MM.1S (cell line): ENCODE data around the gene PRKG1.

Experiments used
- DNase-seq: peaks from one replicate; pipeline ENCODE4 v3.0.0-alpha.2; 2015
- H2AFZ ChIP-seq: fragments of 300-600 bp; sonication (generic); 2 replicates; pipeline ENCODE4 v1.6.0; 2016; ENCODE audit warnings: antibody characterized with exemption, low read length
- H3F3A ChIP-seq: fragments of 300-600 bp; sonication (generic); 2 replicates; pipeline ENCODE4 v1.6.1; 2016; ENCODE audit warnings: mild to moderate bottlenecking, antibody characterized with exemption, low read length, moderate library complexity, mixed read lengths; ENCODE audit not compliant: insufficient read depth
- H3K27ac ChIP-seq: fragments of 300-600 bp; sonication (generic); 2 replicates; pipeline ENCODE4 v1.5.1; 2016; ENCODE audit warnings: mild to moderate bottlenecking, low read length
- H3K27me3 ChIP-seq: fragments of 300-600 bp; sonication (generic); replicated peaks from 2 replicates; pipeline ENCODE4 v1.6.0; 2016; ENCODE audit warnings: low read length; ENCODE audit not compliant: insufficient read depth
- H3K36me3 ChIP-seq: fragments of 300-600 bp; sonication (generic); replicated peaks from 2 replicates; pipeline ENCODE4 v1.6.1; 2016; ENCODE audit warnings: mild to moderate bottlenecking, low read length, mixed read lengths; ENCODE audit not compliant: insufficient read depth
- H3K4me1 ChIP-seq: fragments of 300-600 bp; sonication (generic); 2 replicates; pipeline ENCODE4 v1.6.1; 2016; ENCODE audit warnings: low read length, mixed read lengths
- H3K4me2 ChIP-seq: fragments of 300-600 bp; sonication (generic); 2 replicates; pipeline ENCODE4 v1.6.0; 2016; ENCODE audit warnings: low read depth, low read length
- H3K4me3 ChIP-seq: fragments of 300-600 bp; sonication (generic); 2 replicates; pipeline ENCODE4 v1.5.1; 2016; ENCODE audit warnings: low read length, mixed read lengths
- H3K79me2 ChIP-seq: fragments of 300-600 bp; sonication (generic); 2 replicates; pipeline ENCODE4 v1.6.1; 2016; ENCODE audit warnings: mixed run types, low read length, mixed read lengths
- H3K9ac ChIP-seq: fragments of 300-600 bp; sonication (generic); 2 replicates; pipeline ENCODE4 v1.6.1; 2016; ENCODE audit warnings: low read length, mixed read lengths
- H3K9me2 ChIP-seq: fragments of 300-600 bp; sonication (generic); replicated peaks from 2 replicates; pipeline ENCODE4 v1.6.1; 2016; ENCODE audit warnings: mild to moderate bottlenecking, low read length, mixed read lengths; ENCODE audit not compliant: insufficient read depth
- H3K9me3 ChIP-seq: fragments of 300-600 bp; sonication (generic); replicated peaks from 2 replicates; pipeline ENCODE4 v1.6.1; 2016; ENCODE audit warnings: mild to moderate bottlenecking, low read length, mixed read lengths; ENCODE audit not compliant: insufficient read depth
- H4K20me1 ChIP-seq: fragments of 300-600 bp; sonication (generic); 2 replicates; pipeline ENCODE4 v1.6.1; 2016; ENCODE audit warnings: mild to moderate bottlenecking, low read length, moderate library complexity, mixed read lengths; ENCODE audit not compliant: insufficient read depth
- EZH2 ChIP-seq: fragments of 300-600 bp; sonication (generic); optimal IDR thresholded peaks from 2 replicates; pipeline ENCODE3; 2017; ENCODE audit warnings: low read depth, mild to moderate bottlenecking, antibody characterized with exemption, low read length, mixed read lengths
- EZH2phosphoT487 ChIP-seq: fragments of 300-600 bp; sonication (generic); IDR thresholded peaks from 2 replicates; pipeline ENCODE4 v1.6.1; 2018; ENCODE audit warnings: antibody characterized with exemption, low read length
- TF ChIP-seq, protein P1 (sequence below): fragments of 300-600 bp; sonication (generic); IDR thresholded peaks from 2 replicates; pipeline ENCODE4 v1.5.1; 2016; ENCODE audit warnings: antibody characterized with exemption, low read length, mixed read lengths

PRKG1 gene

DNA sequence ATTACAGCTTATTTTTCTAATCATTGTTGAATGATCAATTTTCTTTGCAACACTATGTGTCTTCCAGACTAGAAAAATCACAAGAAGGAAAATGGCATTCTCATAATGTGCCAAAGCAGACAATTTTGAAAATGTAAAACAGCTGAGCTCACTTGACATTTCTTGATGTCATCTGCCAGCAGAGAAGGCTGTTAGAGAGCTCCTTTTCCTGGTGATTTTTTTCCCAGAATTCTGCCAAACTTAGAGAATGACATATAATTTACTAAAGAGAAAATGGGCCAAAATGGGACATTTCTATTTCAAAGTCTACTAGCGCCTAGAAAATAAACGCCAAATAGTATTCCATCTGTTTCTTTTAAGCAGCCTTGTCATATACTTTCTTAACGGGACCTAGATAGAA, 714.0 kb downstream of the PRKG1 start:
- H4K20me1 ChIP-seq: no peaks in the 10 kb centered on the region
- no peaks in the 10 kb centered on the region for H3K79me2 ChIP-seq
- H3F3A ChIP-seq: no peaks in the 10 kb centered on the region
- no peak overlapping the region for H3K9ac ChIP-seq
- TF ChIP-seq EZH2phosphoT487: no peak
- TF ChIP-seq, protein P1, sequence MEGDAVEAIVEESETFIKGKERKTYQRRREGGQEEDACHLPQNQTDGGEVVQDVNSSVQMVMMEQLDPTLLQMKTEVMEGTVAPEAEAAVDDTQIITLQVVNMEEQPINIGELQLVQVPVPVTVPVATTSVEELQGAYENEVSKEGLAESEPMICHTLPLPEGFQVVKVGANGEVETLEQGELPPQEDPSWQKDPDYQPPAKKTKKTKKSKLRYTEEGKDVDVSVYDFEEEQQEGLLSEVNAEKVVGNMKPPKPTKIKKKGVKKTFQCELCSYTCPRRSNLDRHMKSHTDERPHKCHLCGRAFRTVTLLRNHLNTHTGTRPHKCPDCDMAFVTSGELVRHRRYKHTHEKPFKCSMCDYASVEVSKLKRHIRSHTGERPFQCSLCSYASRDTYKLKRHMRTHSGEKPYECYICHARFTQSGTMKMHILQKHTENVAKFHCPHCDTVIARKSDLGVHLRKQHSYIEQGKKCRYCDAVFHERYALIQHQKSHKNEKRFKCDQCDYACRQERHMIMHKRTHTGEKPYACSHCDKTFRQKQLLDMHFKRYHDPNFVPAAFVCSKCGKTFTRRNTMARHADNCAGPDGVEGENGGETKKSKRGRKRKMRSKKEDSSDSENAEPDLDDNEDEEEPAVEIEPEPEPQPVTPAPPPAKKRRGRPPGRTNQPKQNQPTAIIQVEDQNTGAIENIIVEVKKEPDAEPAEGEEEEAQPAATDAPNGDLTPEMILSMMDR: no peak
- TF ChIP-seq EZH2: no peak
- no peaks in the 10 kb centered on the region for H3K9me3 ChIP-seq
- no peak overlapping the region for H2AFZ ChIP-seq
- DNase-seq: no peak
- peaks cover 8% of the 10 kb centered on the region; the same call in 1 of the 2 replicates for H3K4me1 ChIP-seq
- H3K4me3 ChIP-seq: no peak overlapping the region
- H3K9me2 ChIP-seq: no peaks in the 10 kb centered on the region
- H3K27ac ChIP-seq: no peak overlapping the region
- H3K36me3 ChIP-seq: no peaks in the 10 kb centered on the region
- H3K4me2 ChIP-seq: no peak overlapping the region
- no peaks in the 10 kb centered on the region for H3K27me3 ChIP-seq

DNA sequence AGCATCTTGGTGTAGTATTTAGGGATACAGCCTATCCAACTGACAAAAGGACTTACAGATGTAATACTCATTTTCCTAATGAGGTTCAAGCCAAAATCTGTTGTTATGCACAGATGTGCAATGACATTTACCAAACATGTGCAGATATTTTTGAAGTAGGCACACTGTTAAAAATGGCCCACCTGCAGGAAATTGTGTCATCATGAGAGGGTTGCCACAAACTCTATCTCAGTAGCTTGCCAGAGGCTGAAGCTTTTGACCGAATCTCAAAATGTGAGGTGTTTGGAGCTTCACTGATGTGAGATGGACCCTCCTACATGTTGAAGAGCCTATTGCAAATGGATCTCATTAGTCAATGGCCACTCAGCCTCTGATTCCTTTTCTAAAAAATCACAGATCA, 714.8 kb downstream of the PRKG1 start:
- H2AFZ ChIP-seq: no peak overlapping the region
- H4K20me1 ChIP-seq: no peaks in the 10 kb centered on the region
- no peak overlapping the region for H3K4me3 ChIP-seq
- no peak for TF ChIP-seq EZH2
- no peak for TF ChIP-seq EZH2phosphoT487
- TF ChIP-seq, protein P1: no peak
- no peaks in the 10 kb centered on the region for H3K9me3 ChIP-seq
- no peaks in the 10 kb centered on the region for H3K79me2 ChIP-seq
- no peaks in the 10 kb centered on the region for H3K27me3 ChIP-seq
- H3K9me2 ChIP-seq: no peaks in the 10 kb centered on the region
- no peaks in the 10 kb centered on the region for H3F3A ChIP-seq
- H3K36me3 ChIP-seq: no peaks in the 10 kb centered on the region
- peaks cover 8% of the 10 kb centered on the region; the same call in 1 of the 2 replicates for H3K4me1 ChIP-seq
- H3K4me2 ChIP-seq: no peak overlapping the region
- H3K9ac ChIP-seq: no peak overlapping the region
- DNase-seq: peak; percentile 16
- H3K27ac ChIP-seq: no peak overlapping the region

DNA sequence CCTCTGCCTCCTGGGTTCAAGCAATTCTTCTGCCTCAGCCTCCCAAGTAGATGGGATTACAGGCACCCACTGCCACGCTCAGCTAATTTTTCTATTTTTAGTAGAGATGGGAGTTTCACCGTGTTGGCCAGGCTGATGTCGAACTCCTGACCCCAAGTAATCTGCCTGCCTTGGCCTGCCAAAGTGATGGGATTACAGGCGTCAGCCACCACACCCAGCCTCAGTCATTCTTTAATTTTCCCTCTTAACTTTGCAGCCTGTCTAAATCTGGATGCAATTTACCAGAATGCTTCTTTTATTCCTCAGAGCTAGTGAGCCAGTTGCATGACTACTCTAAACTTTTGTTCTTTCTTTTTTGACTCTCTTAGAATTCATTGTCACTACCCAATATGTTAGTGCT, 715.6 kb downstream of the PRKG1 start:
- TF ChIP-seq EZH2phosphoT487 (no peak), EZH2 (no peak)
- TF ChIP-seq, protein P1: no peak
- H3K4me2 ChIP-seq: no peak overlapping the region
- H3K9ac ChIP-seq: no peak overlapping the region
- H3K9me3 ChIP-seq: no peaks in the 10 kb centered on the region
- no peaks in the 10 kb centered on the region for H3K9me2 ChIP-seq
- H2AFZ ChIP-seq: no peak overlapping the region
- no peaks in the 10 kb centered on the region for H4K20me1 ChIP-seq
- H3K79me2 ChIP-seq: no peaks in the 10 kb centered on the region
- no peak overlapping the region for H3K27ac ChIP-seq
- H3K4me1 ChIP-seq: peaks cover 8% of the 10 kb centered on the region; the same call in 1 of the 2 replicates
- H3K36me3 ChIP-seq: no peaks in the 10 kb centered on the region
- DNase-seq: no peak
- no peaks in the 10 kb centered on the region for H3F3A ChIP-seq
- H3K4me3 ChIP-seq: no peak overlapping the region
- no peaks in the 10 kb centered on the region for H3K27me3 ChIP-seq

DNA sequence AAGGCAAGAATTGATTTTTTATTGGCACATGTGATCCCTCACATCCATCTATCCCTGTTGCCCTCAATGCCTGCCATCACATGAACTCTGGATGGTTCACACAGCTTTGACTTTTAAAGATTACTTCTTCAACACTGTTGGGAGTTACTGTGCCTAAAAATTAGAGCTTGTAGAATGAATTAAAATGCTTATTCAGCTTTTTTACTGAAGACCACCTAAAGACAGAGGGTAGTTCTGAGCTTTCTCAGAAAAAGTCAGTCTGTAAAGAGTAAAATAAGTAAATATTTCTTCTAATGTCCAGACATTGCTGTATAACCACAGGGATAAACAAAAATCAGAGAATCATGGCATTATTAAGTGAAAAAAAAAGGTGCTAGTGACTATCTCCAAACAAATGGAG, 718.4 kb downstream of the PRKG1 start:
- H3K79me2 ChIP-seq: no peaks in the 10 kb centered on the region
- H3F3A ChIP-seq: no peaks in the 10 kb centered on the region

More for the DNA sequence above, 718.4 kb downstream of the PRKG1 start:
- Histone ChIP-seq H3K27me3 (no peaks in the 10 kb centered on the region), H3K9ac (no peak overlapping the region), H3K27ac (no peak overlapping the region), H3K9me2 (no peaks in the 10 kb centered on the region), H3K4me3 (no peak overlapping the region), H3K36me3 (no peaks in the 10 kb centered on the region), H3K4me1 (peaks cover 8% of the 10 kb centered on the region; the same call in 1 of the 2 replicates), H3K4me2 (no peak overlapping the region), H3K9me3 (no peaks in the 10 kb centered on the region), H4K20me1 (no peaks in the 10 kb centered on the region), H2AFZ (no peak overlapping the region)
- no peak for DNase-seq
- TF ChIP-seq, protein P1: no peak
